Tibial nerve (tissue), 4 donors: ENCODE data around the gene TRABD2A. TPM values are rescaled to one million over a fixed set of nuclear protein-coding genes. Genes with fewer than 3 reads are reported as not detected.

Experiments
- DNase-seq, 2 donors: peaks; one replicate each; pipeline ENCODE4 v3.0.0-alpha.2; 2019; ENCODE audit warnings: low spot score in 2 of 2
- H3K27ac ChIP-seq, 4 donors: fragments of 200-600 bp; sonication (generic) in 3 of 4; one replicate each; pipeline ENCODE4 v1.5.1; 2017 to 2019; ENCODE audit warnings: mild to moderate bottlenecking in 1 of 4
- H3K27me3 ChIP-seq, 2 donors: fragments of 200-600 bp; sonication (generic) in 1 of 2; one replicate each; pipeline versions ENCODE4 v1.5.1 to v1.6.0; 2017 to 2019
- H3K36me3 ChIP-seq, 3 donors: fragments of 200-600 bp; sonication (generic); one replicate each; pipeline ENCODE4 v1.5.1; 2018 to 2019
- H3K4me1 ChIP-seq, 4 donors: fragments of 200-600 bp; sonication (generic) in 3 of 4; one replicate each; pipeline ENCODE4 v1.5.1; 2017 to 2019
- H3K4me3 ChIP-seq, 4 donors: fragments of 200-600 bp; sonication (generic) in 3 of 4; one replicate each; pipeline ENCODE4 v1.5.1; 2017 to 2019; ENCODE audit warnings: mild to moderate bottlenecking in 1 of 4, moderate library complexity in 1 of 4
- H3K9me3 ChIP-seq, 4 donors: fragments of 200-600 bp; sonication (generic) in 3 of 4; one replicate each; pipeline ENCODE4 v1.5.1; 2017 to 2019
- CTCF ChIP-seq, 5 experiments: fragments of 200-600 bp in 3 of 5; fragments of 450-650 bp in 2 of 5; sonication (generic) in 3 of 5; IDR thresholded peaks; one replicate each; pipeline ENCODE4 v1.5.1; 2016 to 2019; ENCODE audit warnings: antibody characterized with exemption in 5 of 5, mild to moderate bottlenecking in 3 of 5, moderate library complexity in 2 of 5
- EP300 ChIP-seq, 2 donors: sonication (generic); formaldehyde crosslinking; IDR thresholded peaks; one replicate each; pipeline ENCODE4 v1.6.1; 2017; ENCODE audit warnings: antibody characterized with exemption in 2 of 2, mild to moderate bottlenecking in 1 of 2
- POLR2A ChIP-seq, 2 donors: fragments of 450-650 bp; IDR thresholded peaks; one replicate each; pipeline ENCODE4 v1.6.1; 2017; ENCODE audit warnings: antibody characterized with exemption in 2 of 2, mild to moderate bottlenecking in 2 of 2, moderate library complexity in 2 of 2
- WGBS, 2 donors: methylation state at CpG; one replicate each; pipeline ENCODE4 v1.1.5; 2018; 5-methylcytosine and 5-hydroxymethylcytosine counted together
- total RNA-seq, 4 donors: library from RNA; depleted of rRNA; stranded (reverse); fragments of >200 nt; gene quantifications; one replicate each; pipeline ENCODE4 v1.1.0, GENCODE V29; 2016

TRABD2A gene
- total RNA-seq, 4 donors from 2014 or later = 0.98 to 6.3 (median 1.7) TPM; not detected in 1

DNA sequence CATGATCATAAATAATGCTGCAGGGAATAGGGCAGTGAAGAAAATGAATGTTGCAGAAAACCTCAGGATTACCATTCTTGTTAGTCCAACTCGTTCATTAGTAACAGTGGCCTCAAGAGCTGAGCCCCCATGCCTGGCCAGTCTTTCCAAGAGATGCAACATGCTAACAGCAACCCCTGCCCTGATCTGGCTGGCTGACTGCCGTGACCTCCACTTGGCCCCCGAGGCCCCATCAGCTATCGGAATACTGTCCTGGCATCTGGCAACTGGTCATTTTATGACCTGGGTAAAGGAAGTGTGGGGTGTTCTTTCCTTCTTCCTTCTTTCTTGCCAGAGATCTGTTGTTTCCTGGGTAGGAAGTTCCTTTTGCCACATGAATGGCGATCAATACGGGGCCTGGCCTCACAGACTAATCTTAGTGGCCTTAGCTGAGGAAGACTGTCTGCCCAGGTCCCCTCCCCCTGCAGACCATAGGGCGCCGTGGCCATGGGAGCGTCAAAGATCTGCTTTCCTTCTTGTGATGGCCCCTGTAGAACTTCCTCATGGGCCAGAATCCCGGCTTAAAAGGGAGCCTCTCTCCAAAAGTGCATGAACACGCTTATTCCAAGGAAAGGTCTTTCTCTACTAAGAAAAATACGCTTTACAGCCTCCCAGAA lies 10.6 kb upstream of the TRABD2A start:
- WGBS, 2 donors = 78 to 86% methylated on average over 12 of the region's 12 CpGs
- TF ChIP-seq POLR2A (IDR thresholded peaks at IDR 0.05) (no peak), CTCF (IDR thresholded peaks at IDR 0.05) (no peak), EP300 (IDR thresholded peaks at IDR 0.05) (no peak)
- H3K27ac ChIP-seq = no peak overlapping the region
- H3K4me3 ChIP-seq = no peak overlapping the region
- peaks cover 0 to 26% (median 18%) of the 10 kb centered on the region in 4 donors for H3K4me1 ChIP-seq
- no peak for DNase-seq
- H3K9me3 ChIP-seq = no peaks in the 10 kb centered on the region
- no peaks in the 10 kb centered on the region for H3K27me3 ChIP-seq
- no peaks in the 10 kb centered on the region for H3K36me3 ChIP-seq

GRCh38 chr2:84889332-84889731 lies 8.4 kb upstream of the TRABD2A start:
- H3K4me3 ChIP-seq = peak overlapping the region in 2 of 4 donors; percentile 19 to 29
- H3K9me3 ChIP-seq = no peaks in the 10 kb centered on the region
- no peaks in the 10 kb centered on the region for H3K27me3 ChIP-seq
- DNase-seq = no peak
- H3K4me1 ChIP-seq = peaks cover 0 to 15% (median 7%) of the 10 kb centered on the region in 4 donors
- peak overlapping the region in 3 of 4 donors; percentile 6 to 75 (median 61) for H3K27ac ChIP-seq
- TF ChIP-seq EP300 (IDR thresholded peaks at IDR 0.05) = no peak
- TF ChIP-seq POLR2A (IDR thresholded peaks at IDR 0.05) = no peak
- WGBS, 2 donors = 87 to 94% methylated on average over 2 of the region's 2 CpGs
- H3K36me3 ChIP-seq = no peaks in the 10 kb centered on the region

- H3K27ac ChIP-seq = peak overlapping the region; percentile 6 to 75 (median 48)
- no peaks in the 10 kb centered on the region for H3K36me3 ChIP-seq
- 38 to 39% methylated on average over 6 of the region's 6 CpGs for WGBS, 2 donors
- peaks cover 0 to 11% (median 5%) of the 10 kb centered on the region in 4 donors for H3K4me1 ChIP-seq
- H3K27me3 ChIP-seq = no peaks in the 10 kb centered on the region
- TF ChIP-seq EP300 (IDR thresholded peaks at IDR 0.05) (peak in 1 of 2 donors; percentile 39), POLR2A (IDR thresholded peaks at IDR 0.05) (no peak)
- H3K4me3 ChIP-seq = peak overlapping the region in 3 of 4 donors; percentile 13 to 29 (median 19)
- peak in 1 of 2 donors; percentile 33 for DNase-seq
- no peaks in the 10 kb centered on the region for H3K9me3 ChIP-seq
Measured at GRCh38 chr2:84888401-84889276, 7.8 kb upstream of the TRABD2A start.

DNA sequence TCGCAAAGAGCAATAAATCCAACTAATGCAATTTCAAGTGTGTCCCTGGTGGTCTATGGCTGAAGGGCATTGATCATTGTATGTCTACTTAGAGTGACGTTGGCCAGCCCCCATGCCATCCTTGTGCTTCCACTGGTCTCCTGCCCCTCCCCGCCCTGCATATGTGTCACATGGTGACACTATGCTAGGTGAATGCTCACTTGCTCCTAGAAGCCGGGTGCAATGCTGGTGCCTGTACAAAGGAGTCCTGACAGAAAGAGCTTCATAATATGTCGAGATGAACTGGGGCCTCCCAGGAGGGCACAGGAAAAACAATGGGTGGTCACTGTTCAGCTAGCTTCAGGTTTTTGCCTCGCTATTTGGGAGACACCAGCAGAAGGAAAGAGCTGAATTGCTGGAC lies 5.9 kb upstream of the TRABD2A start:
- H3K36me3 ChIP-seq = no peaks in the 10 kb centered on the region
- TF ChIP-seq CTCF (IDR thresholded peaks at IDR 0.05) (no peak), EP300 (IDR thresholded peaks at IDR 0.05) (no peak), POLR2A (IDR thresholded peaks at IDR 0.05) (no peak)
- H3K27ac ChIP-seq = no peak overlapping the region
- WGBS, 2 donors = 86 to 92% methylated on average over 5 to 6 of the region's 6 CpGs
- peaks cover 0 to 5% of the 10 kb centered on the region in 2 donors for H3K27me3 ChIP-seq
- no peak overlapping the region for H3K4me3 ChIP-seq
- no peak for DNase-seq
- peaks cover 0 to 18% (median 5%) of the 10 kb centered on the region in 4 donors for H3K4me1 ChIP-seq
- no peaks in the 10 kb centered on the region for H3K9me3 ChIP-seq

DNA sequence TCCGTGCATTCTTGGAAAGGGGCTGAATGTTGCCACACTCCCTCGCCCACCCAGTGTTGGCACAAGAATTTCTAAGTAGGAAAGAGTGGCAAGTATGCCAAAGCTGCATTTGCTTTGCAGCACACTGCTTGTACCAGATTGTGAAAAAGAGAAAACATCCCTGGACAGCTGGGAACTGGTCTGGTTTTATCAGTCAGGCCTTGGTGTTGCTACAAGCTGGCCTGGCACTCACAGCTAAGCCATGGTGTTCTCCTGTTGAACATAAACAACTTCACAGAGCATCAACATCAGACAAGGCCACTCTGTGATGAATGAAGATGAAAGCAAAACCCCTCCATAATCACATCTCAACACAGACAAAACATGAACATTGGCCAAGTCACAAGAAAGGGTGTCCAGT lies 4.2 kb upstream of the TRABD2A start:
- WGBS, 2 donors = 100% methylated on average over 1 to 2 of the region's 2 CpGs

More for the DNA sequence above, 4.2 kb upstream of the TRABD2A start:
- H3K4me3 ChIP-seq = no peak overlapping the region
- TF ChIP-seq CTCF (IDR thresholded peaks at IDR 0.05) (no peak), EP300 (IDR thresholded peaks at IDR 0.05) (no peak), POLR2A (IDR thresholded peaks at IDR 0.05) (no peak)
- peaks cover 0 to 34% (median 17%) of the 10 kb centered on the region in 4 donors for H3K4me1 ChIP-seq
- peaks cover 0 to 17% of the 10 kb centered on the region in 2 donors for H3K27me3 ChIP-seq
- H3K9me3 ChIP-seq = no peaks in the 10 kb centered on the region
- no peaks in the 10 kb centered on the region for H3K36me3 ChIP-seq
- no peak for DNase-seq
- no peak overlapping the region for H3K27ac ChIP-seq
